ENCODE data around the gene TEDDM1. TPM values are rescaled to one million over a fixed set of nuclear protein-coding genes. Genes with fewer than 3 reads are reported as not detected.

The TEDDM1 gene
- total RNA-seq, 1 donor from 2014 or later: not detected

GRCh38 chr1:182430263-182431068, 30.0 kb upstream of the TEDDM1 start:
- DNase-seq (ENCODE audit: low read depth) (peak; percentile 41), FAIRE-seq (no peak)
- TF ChIP-seq CTCF (IDR thresholded peaks at IDR 0.05; ENCODE audit: insufficient read depth, low read length, severe bottlenecking): no peak
- H3K27me3 ChIP-seq (ENCODE audit: control insufficient read depth, insufficient read depth, low read length): peaks cover 1% of the 10 kb centered on the region
- H3K4me3 ChIP-seq (ENCODE audit: low read depth, low read length): no peak overlapping the region
- H3K36me3 ChIP-seq (ENCODE audit: control insufficient read depth, insufficient read depth, low read length): no peaks in the 10 kb centered on the region

DNA sequence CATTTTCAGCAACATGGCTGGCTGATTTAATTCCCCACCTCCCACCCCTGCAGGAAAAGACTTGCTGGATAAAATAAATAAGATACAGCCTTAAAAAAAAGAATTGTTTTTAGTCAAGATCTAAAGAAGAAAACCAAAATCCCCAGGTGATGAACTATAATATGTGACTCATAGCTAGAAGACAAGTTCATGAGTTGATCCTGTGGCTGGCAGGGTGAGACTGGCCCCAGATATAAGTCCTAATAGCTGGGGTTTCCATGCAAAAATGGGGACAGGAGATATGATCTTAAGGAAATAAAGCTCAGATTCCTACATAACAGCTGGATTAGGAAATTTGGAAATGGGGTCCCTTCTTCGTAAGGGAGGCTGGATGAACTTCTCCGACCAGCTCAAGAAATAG, 27.6 kb upstream of the TEDDM1 start:
- FAIRE-seq: no peak
- Histone ChIP-seq H3K4me3 (ENCODE audit: low read depth, low read length) (no peak overlapping the region), H3K36me3 (ENCODE audit: control insufficient read depth, insufficient read depth, low read length) (no peaks in the 10 kb centered on the region), H3K27me3 (ENCODE audit: control insufficient read depth, insufficient read depth, low read length) (peaks cover 1% of the 10 kb centered on the region)
- TF ChIP-seq CTCF (IDR thresholded peaks at IDR 0.05; ENCODE audit: insufficient read depth, low read length, severe bottlenecking): no peak
- no peak for DNase-seq (ENCODE audit: low read depth)

GRCh38 chr1:182426442-182427430, 26.3 kb upstream of the TEDDM1 start:
- no peak overlapping the region for H3K4me3 ChIP-seq (ENCODE audit: low read depth, low read length)
- DNase-seq (ENCODE audit: low read depth) (no peak), FAIRE-seq (no peak)
- no peak for TF ChIP-seq CTCF (IDR thresholded peaks at IDR 0.05; ENCODE audit: insufficient read depth, low read length, severe bottlenecking)
- no peaks in the 10 kb centered on the region for H3K36me3 ChIP-seq (ENCODE audit: control insufficient read depth, insufficient read depth, low read length)
- peaks cover 1% of the 10 kb centered on the region for H3K27me3 ChIP-seq (ENCODE audit: control insufficient read depth, insufficient read depth, low read length)

DNA sequence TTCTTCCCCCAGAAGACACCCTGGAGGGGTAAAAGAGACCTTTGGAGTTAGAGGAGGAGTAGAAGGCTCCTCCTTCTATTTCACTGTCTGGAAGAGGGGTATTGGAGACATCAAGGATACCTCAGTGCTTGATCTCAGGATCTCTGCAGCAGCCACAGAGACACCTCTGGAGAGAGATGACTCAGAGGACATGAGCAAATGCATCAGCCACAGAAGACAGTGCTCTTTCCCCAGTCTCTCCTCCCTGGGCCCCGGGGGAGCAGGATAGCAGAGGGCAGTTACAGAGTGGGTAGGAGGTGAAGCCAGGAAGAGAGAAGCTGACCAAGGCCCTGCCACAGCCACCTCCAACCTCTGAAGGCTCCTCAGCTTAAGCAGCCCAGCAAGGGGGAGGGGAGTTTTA, 15.3 kb upstream of the TEDDM1 start:
- no peak overlapping the region for H3K4me3 ChIP-seq (ENCODE audit: low read depth, low read length)
- FAIRE-seq (no peak), DNase-seq (ENCODE audit: low read depth) (no peak)
- no peaks in the 10 kb centered on the region for H3K27me3 ChIP-seq (ENCODE audit: control insufficient read depth, insufficient read depth, low read length)
- TF ChIP-seq CTCF (IDR thresholded peaks at IDR 0.05; ENCODE audit: insufficient read depth, low read length, severe bottlenecking): no peak
- no peaks in the 10 kb centered on the region for H3K36me3 ChIP-seq (ENCODE audit: control insufficient read depth, insufficient read depth, low read length)

DNA sequence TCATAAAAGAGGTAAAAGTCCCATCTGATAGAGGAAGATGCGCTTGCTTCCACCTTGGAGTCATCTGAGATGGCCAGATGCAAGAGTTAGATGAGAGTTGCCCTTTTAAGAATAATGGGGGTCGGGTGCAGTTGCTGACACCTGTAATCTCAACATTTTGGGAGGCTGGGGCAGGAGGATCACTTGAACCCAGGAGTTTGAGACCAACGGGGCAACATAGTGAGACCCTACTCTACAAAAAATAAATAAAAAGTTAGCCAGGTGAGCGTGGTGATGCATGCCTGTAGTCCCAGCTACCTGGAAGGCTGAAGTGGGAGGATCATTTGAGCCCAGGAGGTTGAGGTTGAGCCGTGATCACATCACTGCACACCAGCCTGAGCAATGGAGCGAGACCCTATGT, 13.5 kb upstream of the TEDDM1 start:
- FAIRE-seq (no peak), DNase-seq (ENCODE audit: low read depth) (no peak)
- Histone ChIP-seq H3K4me3 (ENCODE audit: low read depth, low read length) (no peak overlapping the region), H3K36me3 (ENCODE audit: control insufficient read depth, insufficient read depth, low read length) (no peaks in the 10 kb centered on the region), H3K27me3 (ENCODE audit: control insufficient read depth, insufficient read depth, low read length) (no peaks in the 10 kb centered on the region)
- TF ChIP-seq CTCF (IDR thresholded peaks at IDR 0.05; ENCODE audit: insufficient read depth, low read length, severe bottlenecking): no peak
